K562 (cell line): ENCODE data around the gene KHNYN. TPM values are rescaled to one million over a fixed set of nuclear protein-coding genes. Genes with fewer than 3 reads are reported as not detected.

Experiments
- ATAC-seq: fragments of 200-7000 bp; cut with Tn5 transposase; 3 replicates; pipeline ENCODE4 v1.9.1; 2020; ENCODE audit warnings: moderate library complexity
- BruUV-seq: library from RNA; stranded (reverse); fragments of 400-500 nt; replicated peaks from 2 replicates; lab custom pipeline; 2021; lab: Mats Ljungman, UMichigan
- CTCF ChIA-PET: fragments of 300-600 bp; formaldehyde crosslinking; extraction: SDS; loops from one replicate; lab custom pipeline; 2021; ENCODE audit warnings: low intra/inter-chr PET ratio; lab: Yijun Ruan, JAX
- POLR2A ChIA-PET: fragments of 300-600, 350-650 bp; sonication (Branson Sonifier 250); formaldehyde crosslinking; extraction: SDS; loops from one replicate; lab custom pipeline; 2021; ENCODE audit warnings: antibody characterized with exemption, inconsistent platforms; lab: Yijun Ruan, JAX
- DNase-seq, 4 experiments: peaks; one replicate each; pipeline versions ENCODE4 v3.0.0 to v3.0.0-alpha.2; 2011 to 2018; ENCODE audit warnings: low spot score in 3 of 4, mixed read lengths in 3 of 4; ENCODE audit errors: extremely low read depth in 1 of 4
- FAIRE-seq: peaks from 2 replicates; lab custom pipeline; 2011; peaks lifted over from hg19 to GRCh38; lab: Jason Lieb, UNC
- H2AFZ ChIP-seq: 2 replicates; pipeline ENCODE4 v1.6.0; 2011; ENCODE audit warnings: low read depth, low read length, control low read depth, inconsistent platforms
- H3K27ac ChIP-seq: fragments of 200-600 bp; 3 replicates; pipeline ENCODE4 v1.8.0; 2011; ENCODE audit warnings: low read depth, mild to moderate bottlenecking, control low read depth, inconsistent platforms, low read length, moderate library complexity, mixed read lengths; ENCODE audit errors: extremely low read depth
- H3K27me3 ChIP-seq, 2 experiments: fragments of 300-600 bp in 1 of 2; 2 replicates in 1 of 2; 3 replicates in 1 of 2; pipeline versions ENCODE4 v1.6.0 to v1.8.0; 2011; ENCODE audit warnings: inconsistent platforms in 2 of 2, low read length in 2 of 2, mild to moderate bottlenecking in 1 of 2, mixed read lengths in 1 of 2, moderate library complexity in 1 of 2; ENCODE audit not compliant: control insufficient read depth in 2 of 2, insufficient read depth in 2 of 2
- H3K36me3 ChIP-seq: fragments of 300-600 bp; 3 replicates; pipeline ENCODE4 v1.8.0; 2011; ENCODE audit warnings: mild to moderate bottlenecking, low read length, inconsistent platforms; ENCODE audit not compliant: control insufficient read depth, insufficient read depth
- H3K4me1 ChIP-seq, 2 experiments: fragments of 200-600 bp in 1 of 2; replicated peaks in 1 of 2; 2 replicates in 1 of 2; 3 replicates in 1 of 2; pipeline versions ENCODE4 v1.5.1 to v1.8.0; 2011; ENCODE audit warnings: inconsistent platforms in 2 of 2, low read length in 2 of 2, mild to moderate bottlenecking in 1 of 2, mixed read lengths in 1 of 2, moderate library complexity in 1 of 2; ENCODE audit not compliant: control insufficient read depth in 2 of 2, insufficient read depth in 2 of 2
- H3K4me2 ChIP-seq: 2 replicates; pipeline ENCODE4 v1.6.1; 2011; ENCODE audit warnings: low read length, control low read depth, inconsistent platforms, mixed read lengths; ENCODE audit not compliant: insufficient read depth
- H3K4me3 ChIP-seq: fragments of 200-600 bp; sonication (generic), shearing (Covaris generic); 2 replicates; pipeline ENCODE4 v1.5.1; 2016; ENCODE audit warnings: control low read depth, inconsistent platforms
- H3K79me2 ChIP-seq: fragments of 200-600 bp; 3 replicates; pipeline ENCODE4 v1.8.0; 2011; ENCODE audit warnings: low read length, inconsistent platforms; ENCODE audit not compliant: control insufficient read depth, insufficient read depth
- H3K9ac ChIP-seq, 2 experiments: 2 replicates each; pipeline versions ENCODE4 v1.6.0 to v1.6.1; 2011; ENCODE audit warnings: low read depth in 2 of 2, low read length in 2 of 2, control low read depth in 1 of 2, inconsistent platforms in 1 of 2, mild to moderate bottlenecking in 1 of 2, mixed read lengths in 1 of 2; ENCODE audit not compliant: insufficient read depth in 1 of 2
- H3K9me1 ChIP-seq: one replicate; pipeline ENCODE4 v1.6.0; 2011; ENCODE audit warnings: inconsistent platforms, mild to moderate bottlenecking, low read length, moderate library complexity; ENCODE audit not compliant: control insufficient read depth, insufficient read depth
- H3K9me3 ChIP-seq: replicated peaks from 2 replicates; pipeline ENCODE4 v1.5.1; 2011; ENCODE audit warnings: low read depth, low read length, inconsistent platforms; ENCODE audit not compliant: control insufficient read depth, insufficient read depth
- H4K20me1 ChIP-seq: replicated peaks from 2 replicates; pipeline ENCODE4 v1.6.1; 2011; ENCODE audit warnings: low read length, inconsistent platforms, mixed read lengths; ENCODE audit not compliant: control insufficient read depth, insufficient read depth
- FOXA1 ChIP-seq: fragments of 450-650 bp; IDR thresholded peaks from 2 replicates; pipeline ENCODE4 v1.6.1; 2016; ENCODE audit warnings: mild to moderate bottlenecking, borderline replicate concordance
- ILK ChIP-seq: fragments of 450-650 bp; IDR thresholded peaks from 2 replicates; pipeline ENCODE4 v1.6.1; 2016; ENCODE audit warnings: missing genetic modification characterization, low read depth, mild to moderate bottlenecking, missing compliant biosample characterization, moderate library complexity, borderline replicate concordance
- NR4A1 ChIP-seq, 2 experiments: fragments of 250-450 bp in 1 of 2; fragments of 450-650 bp in 1 of 2; sonication (Bioruptor Pico) in 1 of 2; IDR thresholded peaks; 2 replicates each; pipeline versions ENCODE4 v1.4.0 to v1.6.1; 2016 to 2020; ENCODE audit warnings: mild to moderate bottlenecking in 2 of 2, missing compliant biosample characterization in 1 of 2, missing genetic modification characterization in 1 of 2, moderate library complexity in 1 of 2
- PCBP1 ChIP-seq: fragments of 200-400 bp; formaldehyde crosslinking; IDR thresholded peaks from 2 replicates; pipeline ENCODE4 v1.6.1; 2018; ENCODE audit warnings: mild to moderate bottlenecking, low read depth, low read length; ENCODE audit not compliant: poor library complexity, severe bottlenecking
- PHTF2 ChIP-seq: fragments of 250-450 bp; sonication (Bioruptor Pico); IDR thresholded peaks from 2 replicates; pipeline ENCODE4 v1.5.0; 2021; ENCODE audit warnings: mild to moderate bottlenecking
- SMAD1 ChIP-seq: fragments of 150-350 bp; IDR thresholded peaks from 2 replicates; pipeline ENCODE4 v1.6.1; 2014; ENCODE audit warnings: low read length, low read depth; ENCODE audit not compliant: partially characterized antibody
- SNRNP70 ChIP-seq: fragments of 200-400 bp; formaldehyde crosslinking; optimal IDR thresholded peaks from 2 replicates; pipeline ENCODE3; 2017; ENCODE audit warnings: low read depth, low read length
- TAF7 ChIP-seq: fragments of 450-650 bp; IDR thresholded peaks from 2 replicates; pipeline ENCODE4 v1.6.1; 2016; ENCODE audit warnings: missing genetic modification characterization, missing compliant biosample characterization
- ZFP1 ChIP-seq: fragments of 450-650 bp; formaldehyde crosslinking; IDR thresholded peaks from 2 replicates; pipeline ENCODE4 v1.4.0; 2020; ENCODE audit warnings: mild to moderate bottlenecking, mixed read lengths
- WGBS: fragments of 100-300 bp; shearing (Covaris generic); methylation state at CpG from one replicate; pipeline ENCODE4 v1.1.6; 2016; ENCODE audit warnings: low coverage, mixed read lengths; ENCODE audit not compliant: insufficient coverage; ENCODE audit errors: missing lambda C conversion rate; 5-methylcytosine and 5-hydroxymethylcytosine counted together
- in situ Hi-C: fragments of 300-500 bp; cut with MboI; formaldehyde crosslinking; loops from 4 replicates; pipeline ENCODE4 v1.15.0; 2018; ENCODE audit warnings: inconsistent platforms, mixed read lengths
- intact Hi-C: fragments of 100-400 bp; cut with micrococcal nuclease; formaldehyde crosslinking; loops from 2 replicates; pipeline ENCODE4 v1.14.2; 2022
- polyA plus RNA-seq, 8 experiments: library from polyadenylated mRNA; depleted of rRNA in 4 of 8; stranded (reverse) in 5 of 8; unstranded in 3 of 8; fragments of >200 nt; fragmentation: Nextera tagmentation in 2 of 8; fragmentation: Illumina TruSeq in 1 of 8; extraction: Ambion mirVana in 2 of 8; extraction: Trizol in 1 of 8; gene quantifications; 2 replicates each; pipeline versions ENCODE4 v1.2.1 to v1.2.3, GENCODE V29; 2011 to 2014; ENCODE audit warnings: inconsistent platforms in 1 of 8, missing spikeins in 1 of 8
- total RNA-seq, 7 experiments: library from RNA; depleted of rRNA in 6 of 7; stranded (reverse); fragments of >200 nt in 6 of 7; fragmentation: Illumina TruSeq in 2 of 7; extraction: Trizol in 2 of 7; gene quantifications; 2 replicates each; pipeline versions ENCODE4 v1.2.1 to v1.2.3, GENCODE V29; 2011 to 2021; ENCODE audit warnings: low replicate concordance in 1 of 7

Gene KHNYN
- total and polyA plus RNA-seq, 9 of the 15 experiments (the other 6 are each of a cell fraction or from before 2014, with no cell fraction given): 0.76 to 26.0 (median 14.1) TPM

DNA sequence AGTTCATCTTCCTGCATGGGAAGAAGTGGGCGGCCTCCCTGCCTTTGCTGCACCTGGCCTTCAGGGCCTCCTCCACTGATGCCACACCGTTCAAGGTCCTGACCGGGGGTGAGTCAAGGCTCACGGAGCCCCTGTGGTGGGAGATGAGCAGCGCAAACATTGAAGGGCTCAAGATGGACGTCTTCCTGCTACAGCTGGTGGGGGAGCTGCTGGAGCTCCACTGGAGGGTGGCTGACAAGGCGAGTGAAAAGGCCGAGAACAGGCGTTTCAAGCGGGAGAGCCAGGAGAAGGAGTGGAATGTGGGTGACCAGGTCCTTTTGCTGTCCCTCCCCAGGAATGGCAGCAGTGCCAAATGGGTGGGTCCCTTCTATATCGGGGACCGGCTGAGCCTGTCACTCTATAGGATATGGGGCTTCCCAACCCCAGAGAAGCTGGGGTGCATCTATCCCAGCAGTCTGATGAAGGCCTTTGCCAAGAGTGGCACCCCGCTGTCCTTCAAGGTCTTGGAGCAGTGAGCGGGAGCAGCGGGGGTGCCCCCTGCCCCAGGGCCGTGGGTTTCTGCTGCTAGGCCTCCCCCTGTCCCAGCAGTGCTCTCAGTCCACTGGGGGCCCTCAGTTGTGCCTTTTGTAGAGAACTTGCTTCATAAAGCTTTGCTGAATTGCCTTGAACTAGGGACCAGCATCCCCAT is 12.7 kb upstream of the KHNYN start:
- WGBS: 82% methylated on average over 6 of the region's 16 CpGs
- in situ Hi-C loops: no loop called here
- no peaks in the 10 kb centered on the region for H3K9me1 ChIP-seq
- no peaks in the 10 kb centered on the region for H4K20me1 ChIP-seq
- CTCF ChIA-PET: no interaction called here
- DNase-seq (no peak), FAIRE-seq (no peak), ATAC-seq (no peak)
- peaks cover 4 to 26% of the 10 kb centered on the region in 2 experiments; a peak in 4 of 5 replicates for H3K4me1 ChIP-seq
- H3K9ac ChIP-seq: no peak overlapping the region
- H3K4me3 ChIP-seq: no peak overlapping the region
- H3K9me3 ChIP-seq: no peaks in the 10 kb centered on the region
- H3K27ac ChIP-seq: no peak overlapping the region
- no TSS peak for BruUV-seq
- H3K27me3 ChIP-seq: no peaks in the 10 kb centered on the region
- POLR2A ChIA-PET: interaction anchor here (0.6 to 1.2 kb wide), 5 partner anchors 9 to 35 kb away, joined by 3 to 5 read pairs (median 3); no protein-coding TSS in a partner anchor
- H2AFZ ChIP-seq: no peak overlapping the region
- TF ChIP-seq PCBP1: no peak
- no peak for TF ChIP-seq ZFP1 (CRISPR knock-in tag)
- no peak for TF ChIP-seq NR4A1 (CRISPR knock-in tag; IDR thresholded peaks at IDR 0.05)
- TF ChIP-seq NR4A1 (tag; IDR thresholded peaks at IDR 0.05): no peak
- no peak for TF ChIP-seq SMAD1
- TF ChIP-seq PHTF2: no peak
- TF ChIP-seq SNRNP70: no peak
- no peak for TF ChIP-seq ILK
- TF ChIP-seq TAF7 (tag): no peak
- no peak for TF ChIP-seq FOXA1
- no peaks in the 10 kb centered on the region for H3K79me2 ChIP-seq
- intact Hi-C loops: no loop called here
- no peaks in the 10 kb centered on the region for H3K36me3 ChIP-seq
- no peak overlapping the region for H3K4me2 ChIP-seq
